GM23248 (cell line): ENCODE results near the gene IPP. TPM values are rescaled to one million over a fixed set of nuclear protein-coding genes. Genes with fewer than 3 reads are reported as not detected.
"Not testable (repeated sequence)": the region's sequence is repeated elsewhere in the genome, so short reads cannot be mapped to it uniquely, and the experiment has no call there.

ENCODE experiments used
- DNase-seq: peaks from one replicate; pipeline ENCODE4 v3.0.0-alpha.2; 2015
- H2AFZ ChIP-seq: fragments of 200-600 bp; sonication (generic); 2 replicates; pipeline ENCODE4 v1.6.1; 2016; ENCODE audit warnings: antibody characterized with exemption
- H3F3A ChIP-seq: fragments of 200-600 bp; sonication (generic); 2 replicates; pipeline ENCODE4 v1.6.1; 2016; ENCODE audit warnings: mild to moderate bottlenecking, antibody characterized with exemption, mixed run types; ENCODE audit not compliant: insufficient read depth
- H3K27ac ChIP-seq: fragments of 200-600 bp; sonication (generic); 2 replicates; pipeline ENCODE4 v1.5.1; 2016; ENCODE audit warnings: mild to moderate bottlenecking
- H3K27me3 ChIP-seq: fragments of 200-600 bp; sonication (generic); replicated peaks from 2 replicates; pipeline ENCODE4 v1.6.1; 2016; ENCODE audit warnings: mild to moderate bottlenecking; ENCODE audit not compliant: insufficient read depth
- H3K36me3 ChIP-seq: fragments of 200-600 bp; sonication (generic); 2 replicates; pipeline ENCODE4 v1.6.1; 2016; ENCODE audit warnings: low read depth, mild to moderate bottlenecking
- H3K4me1 ChIP-seq: fragments of 200-600 bp; sonication (generic); 2 replicates; pipeline ENCODE4 v1.6.1; 2016; ENCODE audit warnings: mild to moderate bottlenecking; ENCODE audit not compliant: insufficient read depth
- H3K4me2 ChIP-seq: fragments of 200-600 bp; sonication (generic); one replicate; pipeline ENCODE4 v1.6.1; 2016; ENCODE audit warnings: mild to moderate bottlenecking; ENCODE audit not compliant: unreplicated experiment
- H3K4me3 ChIP-seq: fragments of 200-600 bp; sonication (generic); 2 replicates; pipeline ENCODE4 v1.5.1; 2016; ENCODE audit warnings: mild to moderate bottlenecking
- H3K79me2 ChIP-seq: fragments of 200-600 bp; sonication (generic); 2 replicates; pipeline ENCODE4 v1.6.1; 2016; ENCODE audit warnings: mild to moderate bottlenecking; ENCODE audit not compliant: insufficient read depth
- H3K9ac ChIP-seq: fragments of 200-600 bp; sonication (generic); 2 replicates; pipeline ENCODE4 v1.6.1; 2016; ENCODE audit warnings: mild to moderate bottlenecking
- H3K9me2 ChIP-seq: fragments of 200-600 bp; sonication (generic); 2 replicates; pipeline ENCODE4 v1.6.1; 2016; ENCODE audit warnings: mixed run types, mild to moderate bottlenecking, moderate library complexity; ENCODE audit not compliant: insufficient read depth
- H3K9me3 ChIP-seq: fragments of 200-600 bp; sonication (generic); one replicate; pipeline ENCODE4 v1.6.1; 2017; ENCODE audit warnings: low read depth
- H4K20me1 ChIP-seq: fragments of 200-600 bp; sonication (generic); 2 replicates; pipeline ENCODE4 v1.6.0; 2016; ENCODE audit not compliant: insufficient read depth
- EZH2 ChIP-seq: fragments of 200-600 bp; sonication (generic); IDR thresholded peaks from 2 replicates; pipeline ENCODE4 v1.6.1; 2018; ENCODE audit warnings: antibody characterized with exemption, mild to moderate bottlenecking; ENCODE audit not compliant: insufficient read depth, poor library complexity, severe bottlenecking
- EZH2phosphoT487 ChIP-seq: fragments of 200-600 bp; sonication (generic); IDR thresholded peaks from 2 replicates; pipeline ENCODE4 v1.6.1; 2018; ENCODE audit warnings: antibody characterized with exemption, moderate library complexity, mild to moderate bottlenecking, low read depth; ENCODE audit not compliant: insufficient read depth
- WGBS, 2 experiments: methylation state at CpG; one replicate each; pipeline ENCODE4 v1.1.6; 2015 to 2017; ENCODE audit warnings: low lambda C conversion rate in 2 of 2, low coverage in 1 of 2; ENCODE audit errors: missing lambda C conversion rate in 2 of 2; 5-methylcytosine and 5-hydroxymethylcytosine counted together
- in situ Hi-C: fragments of 300-500 bp; cut with MboI; formaldehyde crosslinking; loops from 2 replicates; pipeline ENCODE4 v1.15.0; 2020
- polyA plus RNA-seq: library from polyadenylated mRNA; unstranded; fragments of >200 nt; fragmentation: Nextera tagmentation; extraction: Ambion mirVana; gene quantifications from 2 replicates; pipeline ENCODE4 v1.2.1, GENCODE V29; 2016
- total RNA-seq: library from RNA; depleted of rRNA; stranded (reverse); fragments of >200 nt; shearing (Covaris generic); gene quantifications from 2 replicates; pipeline ENCODE4 v1.2.3, GENCODE V29; 2014

IPP gene
- total and polyA plus RNA-seq, 2 experiments from 2014 or later = 17.0 to 19.3 TPM

GRCh38 chr1:45739137-45739536, 11.3 kb downstream of the IPP start:
- in situ Hi-C loops = no loop called here
- Histone ChIP-seq H3K36me3 (0 out of 2 replicates have a peak, but pooled peaks cover 7% of the 10 kb centered on the region), H3K27me3 (no peaks in the 10 kb centered on the region), H3K4me2 (no peak overlapping the region), H3K9ac (no peak overlapping the region), H4K20me1 (no peaks in the 10 kb centered on the region), H3K4me3 (no peak overlapping the region), H3K9me3 (no peaks in the 10 kb centered on the region), H3K27ac (no peak overlapping the region), H3K79me2 (no peaks in the 10 kb centered on the region), H3K4me1 (no peaks in the 10 kb centered on the region), H2AFZ (no peak overlapping the region), H3F3A (no peaks in the 10 kb centered on the region), H3K9me2 (no peaks in the 10 kb centered on the region)
- no peak for DNase-seq
- 95 to 97% methylated on average over 4 of the region's 4 CpGs for WGBS, 2 experiments
- TF ChIP-seq EZH2phosphoT487 (no peak), EZH2 (no peak)

DNA sequence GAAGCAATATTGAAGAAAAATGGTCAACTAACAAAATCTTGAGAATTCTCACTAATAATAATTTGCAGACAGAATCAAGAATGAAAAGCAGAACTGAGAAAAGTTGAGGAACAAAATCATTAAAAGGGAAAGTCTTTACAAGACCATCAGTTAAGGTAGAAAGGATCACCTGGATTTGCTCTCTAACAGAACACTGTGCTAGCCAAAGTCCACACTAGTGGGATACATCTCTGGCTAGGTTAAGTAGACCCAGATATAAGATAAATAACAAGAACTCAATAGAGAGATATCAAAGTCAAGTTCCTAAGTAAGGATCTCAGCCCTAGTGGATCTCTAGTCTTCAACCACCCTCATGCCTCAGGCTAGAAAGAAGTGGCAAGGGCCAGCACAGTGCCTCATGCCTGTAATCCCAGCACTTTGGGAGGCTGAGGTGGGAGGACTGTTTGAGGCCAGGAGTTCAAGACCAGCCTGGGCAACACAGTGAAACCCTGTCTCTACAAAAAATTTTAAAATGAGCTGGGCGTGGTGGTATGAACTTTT, 19.6 kb downstream of the IPP start:
- Histone ChIP-seq H3K4me3 (no peak overlapping the region), H3K79me2 (no peaks in the 10 kb centered on the region), H3F3A (no peaks in the 10 kb centered on the region), H3K4me2 (no peak overlapping the region), H2AFZ (no peak overlapping the region), H4K20me1 (no peaks in the 10 kb centered on the region), H3K27ac (no peak overlapping the region), H3K36me3 (peaks cover 4% of the 10 kb centered on the region; the same call in 1 of the 2 replicates), H3K9me2 (no peaks in the 10 kb centered on the region), H3K27me3 (no peaks in the 10 kb centered on the region), H3K9me3 (no peaks in the 10 kb centered on the region), H3K9ac (no peak overlapping the region), H3K4me1 (no peaks in the 10 kb centered on the region)
- WGBS, 2 experiments = 94 to 100% methylated on average over 1 of the region's 1 CpG
- no peak for DNase-seq
- TF ChIP-seq EZH2 (no peak), EZH2phosphoT487 (no peak)
- in situ Hi-C loops = no loop called here

- WGBS, 2 experiments = 94 to 98% methylated on average over 3 of the region's 3 CpGs
Measured at GRCh38 chr1:45730075-45730779, 20.2 kb downstream of the IPP start.

GRCh38 chr1:45726007-45726406, 24.4 kb downstream of the IPP start:
- in situ Hi-C loops, H3K27me3 ChIP-seq, DNase-seq, H3K79me2 ChIP-seq, H3K27ac ChIP-seq, H3K4me3 ChIP-seq, H3K36me3 ChIP-seq, H3K4me2 ChIP-seq, H3K9me3 ChIP-seq, H2AFZ ChIP-seq, H3K9me2 ChIP-seq, H3K9ac ChIP-seq, H4K20me1 ChIP-seq: not testable (repeated sequence)
- H3F3A ChIP-seq = peaks cover 12% of the 10 kb centered on the region
- WGBS, 2 experiments = 97% methylated on average over 8 to 9 of the region's 9 CpGs
- peaks cover 18% of the 10 kb centered on the region for H3K4me1 ChIP-seq

More at GRCh38 chr1:45730075-45730779, 20.2 kb downstream of the IPP start:
- TF ChIP-seq EZH2 (no peak), EZH2phosphoT487 (no peak)
- peaks cover 4% of the 10 kb centered on the region; the same call in 1 of the 2 replicates for H3K36me3 ChIP-seq
- no peak for DNase-seq
- in situ Hi-C loops = no loop called here
- H3K9me3 ChIP-seq = no peaks in the 10 kb centered on the region
- no peak overlapping the region for H3K4me3 ChIP-seq
- H4K20me1 ChIP-seq = no peaks in the 10 kb centered on the region
- no peak overlapping the region for H3K27ac ChIP-seq
- no peaks in the 10 kb centered on the region for H3F3A ChIP-seq
- no peaks in the 10 kb centered on the region for H3K27me3 ChIP-seq
- H3K9ac ChIP-seq = no peak overlapping the region
- H3K79me2 ChIP-seq = no peaks in the 10 kb centered on the region
- no peaks in the 10 kb centered on the region for H3K4me1 ChIP-seq
- no peak overlapping the region for H2AFZ ChIP-seq
- H3K4me2 ChIP-seq = no peak overlapping the region
- H3K9me2 ChIP-seq = no peaks in the 10 kb centered on the region
